GM18511 (cell line): ENCODE data around the gene TNFRSF6B.

Experiments
- ATAC-seq: cut with Tn5 transposase; IDR thresholded peaks from one replicate; pipeline ENCODE4 v1.9.1; 2021; ENCODE audit warnings: mild to moderate bottlenecking, moderate library complexity; ENCODE audit not compliant: unreplicated experiment

The TNFRSF6B gene

DNA sequence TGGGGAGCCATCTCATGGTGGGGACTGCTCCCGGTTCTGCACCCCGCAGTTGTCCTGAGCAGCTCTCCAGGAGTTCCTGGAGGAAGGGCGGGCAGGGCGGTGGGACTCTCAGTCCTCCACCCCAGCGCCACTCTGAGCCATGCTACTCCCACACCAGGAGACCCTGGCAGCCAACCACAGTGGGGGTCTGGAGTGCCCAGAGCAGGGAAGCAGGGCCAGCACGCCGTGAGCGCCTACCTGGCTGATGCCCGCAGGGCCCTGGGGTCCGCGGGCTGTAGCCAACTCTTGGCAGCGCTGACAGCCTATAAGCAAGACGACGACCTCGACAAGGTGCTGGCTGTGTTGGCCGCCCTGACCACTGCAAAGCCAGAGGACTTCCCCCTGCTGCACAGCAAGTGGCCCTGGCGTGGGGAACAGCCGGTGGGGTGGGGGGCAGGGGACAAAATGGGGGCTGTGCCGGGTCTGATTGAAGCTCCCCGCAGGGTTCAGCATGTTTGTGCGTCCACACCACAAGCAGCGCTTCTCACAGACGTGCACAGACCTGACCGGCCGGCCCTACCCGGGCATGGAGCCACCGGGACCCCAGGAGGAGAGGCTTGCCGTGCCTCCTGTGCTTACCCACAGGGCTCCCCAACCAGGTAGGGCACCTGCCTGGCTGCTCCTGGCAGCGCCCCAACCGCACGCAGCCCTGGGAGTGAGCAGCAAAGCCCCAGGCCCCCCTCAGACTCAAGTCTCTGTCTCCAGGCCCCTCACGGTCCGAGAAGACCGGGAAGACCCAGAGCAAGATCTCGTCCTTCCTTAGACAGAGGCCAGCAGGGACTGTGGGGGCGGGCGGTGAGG is 1.6 kb upstream of the TNFRSF6B start:
- ATAC-seq, result no peak

DNA sequence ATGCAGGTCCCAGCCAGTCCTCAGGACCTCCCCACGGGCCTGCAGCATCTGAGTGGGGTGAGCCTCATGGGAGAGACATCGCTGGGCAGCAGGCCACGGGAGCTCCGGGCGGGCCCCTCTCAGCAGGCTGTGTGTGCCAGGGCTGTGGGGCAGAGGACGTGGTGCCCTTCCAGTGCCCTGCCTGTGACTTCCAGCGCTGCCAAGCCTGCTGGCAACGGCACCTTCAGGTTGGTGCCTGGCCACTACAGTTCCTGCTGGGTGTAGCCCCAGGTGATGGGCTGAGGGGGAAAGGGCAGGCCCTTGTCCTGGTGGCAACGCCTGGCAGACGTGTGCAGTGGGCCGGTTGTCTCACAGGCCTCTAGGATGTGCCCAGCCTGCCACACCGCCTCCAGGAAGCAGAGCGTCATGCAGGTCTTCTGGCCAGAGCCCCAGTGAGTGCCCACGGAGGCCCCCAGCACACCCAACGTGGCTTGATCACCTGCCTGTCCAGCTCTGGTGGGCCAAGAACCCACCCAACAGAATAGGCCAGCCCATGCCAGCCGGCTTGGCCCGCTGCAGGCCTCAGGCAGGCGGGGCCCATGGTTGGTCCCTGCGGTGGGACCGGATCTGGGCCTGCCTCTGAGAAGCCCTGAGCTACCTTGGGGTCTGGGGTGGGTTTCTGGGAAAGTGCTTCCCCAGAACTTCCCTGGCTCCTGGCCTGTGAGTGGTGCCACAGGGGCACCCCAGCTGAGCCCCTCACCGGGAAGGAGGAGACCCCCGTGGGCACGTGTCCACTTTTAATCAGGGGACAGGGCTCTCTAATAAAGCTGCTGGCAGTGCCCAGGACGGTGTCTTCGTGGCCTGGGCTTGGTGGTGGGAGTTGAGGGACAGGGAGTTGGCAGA is 787 bp upstream of the TNFRSF6B start:
- ATAC-seq, result no peak

DNA sequence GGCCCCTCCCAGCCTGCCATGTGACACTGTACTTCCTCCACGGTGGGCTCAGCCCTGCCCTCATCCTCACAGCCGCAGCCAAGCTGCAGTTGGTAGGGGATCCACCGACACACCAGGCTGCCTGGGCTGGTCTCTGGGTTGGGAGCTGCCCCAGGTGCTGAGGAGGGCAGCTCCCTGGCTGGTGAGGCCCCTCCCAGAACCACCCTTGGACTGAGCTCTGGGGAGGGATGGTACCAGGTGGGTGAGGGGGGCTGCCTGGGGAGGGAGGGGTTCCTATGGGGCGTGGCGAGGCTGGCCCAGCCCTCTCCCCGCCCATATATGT is 185 bp upstream of the TNFRSF6B start:
- no peak for ATAC-seq

DNA sequence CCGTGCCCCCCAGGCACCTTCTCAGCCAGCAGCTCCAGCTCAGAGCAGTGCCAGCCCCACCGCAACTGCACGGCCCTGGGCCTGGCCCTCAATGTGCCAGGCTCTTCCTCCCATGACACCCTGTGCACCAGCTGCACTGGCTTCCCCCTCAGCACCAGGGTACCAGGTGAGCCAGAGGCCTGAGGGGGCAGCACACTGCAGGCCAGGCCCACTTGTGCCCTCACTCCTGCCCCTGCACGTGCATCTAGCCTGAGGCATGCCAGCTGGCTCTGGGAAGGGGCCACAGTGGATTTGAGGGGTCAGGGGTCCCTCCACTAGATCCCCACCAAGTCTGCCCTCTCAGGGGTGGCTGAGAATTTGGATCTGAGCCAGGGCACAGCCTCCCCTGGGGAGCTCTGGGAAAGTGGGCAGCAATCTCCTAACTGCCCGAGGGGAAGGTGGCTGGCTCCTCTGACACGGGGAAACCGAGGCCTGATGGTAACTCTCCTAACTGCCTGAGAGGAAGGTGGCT is 960 bp downstream of the TNFRSF6B start:
- ATAC-seq, result no peak

DNA sequence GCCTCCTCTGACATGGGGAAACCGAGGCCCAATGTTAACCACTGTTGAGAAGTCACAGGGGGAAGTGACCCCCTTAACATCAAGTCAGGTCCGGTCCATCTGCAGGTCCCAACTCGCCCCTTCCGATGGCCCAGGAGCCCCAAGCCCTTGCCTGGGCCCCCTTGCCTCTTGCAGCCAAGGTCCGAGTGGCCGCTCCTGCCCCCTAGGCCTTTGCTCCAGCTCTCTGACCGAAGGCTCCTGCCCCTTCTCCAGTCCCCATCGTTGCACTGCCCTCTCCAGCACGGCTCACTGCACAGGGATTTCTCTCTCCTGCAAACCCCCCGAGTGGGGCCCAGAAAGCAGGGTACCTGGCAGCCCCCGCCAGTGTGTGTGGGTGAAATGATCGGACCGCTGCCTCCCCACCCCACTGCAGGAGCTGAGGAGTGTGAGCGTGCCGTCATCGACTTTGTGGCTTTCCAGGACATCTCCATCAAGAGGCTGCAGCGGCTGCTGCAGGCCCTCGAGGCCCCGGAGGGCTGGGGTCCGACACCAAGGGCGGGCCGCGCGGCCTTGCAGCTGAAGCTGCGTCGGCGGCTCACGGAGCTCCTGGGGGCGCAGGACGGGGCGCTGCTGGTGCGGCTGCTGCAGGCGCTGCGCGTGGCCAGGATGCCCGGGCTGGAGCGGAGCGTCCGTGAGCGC is 1.6 kb downstream of the TNFRSF6B start:
- no peak for ATAC-seq

DNA sequence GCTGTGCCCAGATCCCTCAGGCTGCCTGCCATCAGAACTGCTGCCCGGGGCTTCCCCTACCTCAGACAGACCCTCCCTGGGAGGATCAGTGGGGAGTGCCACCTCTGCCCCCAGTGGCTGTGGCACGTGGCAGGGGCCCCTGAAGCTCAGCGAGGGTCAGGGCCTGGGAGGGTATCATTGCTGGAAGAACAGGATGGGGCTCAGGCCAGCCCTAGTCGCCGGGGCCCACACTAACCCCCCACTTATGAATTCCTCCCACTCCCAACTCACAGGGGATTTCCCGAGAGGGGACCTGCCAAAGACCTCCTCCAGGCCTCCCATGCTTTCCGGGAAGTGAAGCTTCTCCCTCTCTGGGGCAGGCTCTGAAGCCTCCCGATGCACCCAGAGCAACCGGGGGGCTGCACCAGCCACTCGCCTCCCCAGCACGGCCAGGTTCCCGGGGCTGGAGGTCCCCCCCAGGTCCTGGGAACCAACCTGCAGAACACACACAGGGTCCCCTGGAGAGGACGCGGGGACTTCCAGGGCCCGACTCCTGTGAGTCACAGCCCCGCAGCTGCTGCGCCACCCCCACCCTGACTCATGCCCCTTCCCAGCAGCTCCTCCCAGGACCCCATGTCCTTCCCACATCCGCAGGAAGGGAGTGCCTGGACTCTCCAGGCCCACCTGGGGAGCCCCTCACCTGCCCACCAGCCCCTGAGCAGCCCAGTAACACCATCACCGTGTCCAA is 2.5 kb downstream of the TNFRSF6B start:
- ATAC-seq, result no peak

DNA sequence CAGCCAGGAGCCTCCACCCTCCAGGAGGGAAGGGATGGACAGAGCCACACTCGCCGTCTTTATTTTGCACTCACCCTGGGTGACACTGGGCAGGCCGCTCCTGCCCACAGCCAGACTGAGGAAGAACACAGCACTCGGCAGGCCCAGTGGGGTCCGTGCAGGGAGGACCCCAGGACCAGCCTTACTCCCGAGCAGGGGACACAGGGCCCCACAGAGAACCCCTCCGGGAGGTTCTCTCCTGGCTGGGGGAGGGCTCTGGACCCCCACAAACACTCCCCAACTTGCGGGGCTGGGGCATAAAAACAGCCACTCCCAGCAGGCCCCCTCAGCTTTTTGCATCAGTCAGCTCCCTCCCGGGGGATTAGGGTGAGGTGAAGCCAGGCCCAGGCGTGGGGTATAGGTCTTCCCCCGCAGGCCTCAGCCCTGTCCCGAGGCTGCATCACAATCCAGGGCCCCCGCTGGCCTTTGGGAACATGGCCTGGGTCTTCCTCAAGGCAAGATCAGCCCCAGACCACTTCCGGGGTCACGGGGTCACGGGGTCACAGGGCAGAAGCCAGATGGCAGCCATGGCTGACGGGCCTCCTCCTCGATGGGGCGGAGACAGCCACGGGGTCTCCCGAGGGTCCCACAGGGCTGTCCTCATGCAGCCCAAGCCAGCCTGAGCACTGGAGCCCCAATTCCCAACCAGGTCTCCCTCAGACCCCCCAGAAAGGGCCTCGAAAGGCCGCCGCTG is 3.2 kb downstream of the TNFRSF6B start:
- no peak for ATAC-seq

DNA sequence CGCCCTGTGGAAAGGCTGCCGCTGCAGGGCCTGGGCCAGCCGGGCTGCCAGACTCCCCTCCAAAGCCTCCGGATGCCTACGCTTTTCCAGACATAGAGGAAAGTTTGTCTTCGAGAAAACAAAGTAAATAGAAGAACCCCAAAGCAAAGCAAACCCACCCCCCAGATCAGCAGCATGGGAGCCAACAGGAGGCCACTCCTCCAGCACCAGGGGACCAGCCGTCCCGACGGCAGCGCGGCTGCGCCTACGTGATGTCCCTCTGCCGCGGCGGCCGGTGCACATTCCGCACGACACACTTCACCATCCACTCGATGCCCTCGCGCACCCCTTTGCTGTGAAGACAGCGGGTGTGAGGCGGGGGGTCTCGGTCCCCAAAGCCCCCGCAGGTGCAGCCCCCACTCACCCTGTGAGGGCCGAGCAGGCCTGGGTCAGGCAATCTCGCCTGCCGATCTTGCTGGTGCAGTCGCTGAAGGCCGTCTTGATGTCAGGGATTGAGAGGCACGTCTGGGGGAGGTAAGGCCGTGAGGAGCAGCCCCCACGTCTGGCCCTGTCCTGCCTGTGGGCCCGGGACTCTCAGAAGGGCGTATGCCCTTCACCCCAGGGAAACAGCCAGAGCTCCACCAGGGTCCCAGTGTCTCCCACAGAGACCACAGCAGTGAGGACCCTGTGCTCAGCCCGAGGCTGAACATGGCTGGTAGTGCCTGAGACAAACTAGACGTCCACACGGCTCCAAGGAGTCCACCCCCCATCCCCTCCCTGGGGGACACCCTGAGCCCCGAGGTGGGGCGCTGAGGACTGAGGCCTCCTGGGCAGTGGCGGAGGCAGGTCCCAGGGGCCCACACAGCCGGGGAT is 4.0 kb downstream of the TNFRSF6B start:
- no peak for ATAC-seq

DNA sequence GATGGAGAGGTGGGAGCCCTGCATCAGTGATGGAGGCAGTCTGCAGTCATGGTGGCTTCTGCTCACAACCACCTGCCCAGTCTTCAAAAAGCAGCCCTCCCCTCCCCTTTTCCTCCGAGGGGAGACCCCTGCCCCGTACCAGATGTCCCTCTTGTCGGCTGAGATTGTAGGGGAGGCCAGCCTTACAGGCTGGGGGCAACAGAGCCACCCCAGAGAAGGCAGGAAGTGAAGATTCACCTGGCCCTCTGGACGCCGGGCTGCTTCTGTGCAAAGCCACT is 4.5 kb downstream of the TNFRSF6B start:
- no peak for ATAC-seq

DNA sequence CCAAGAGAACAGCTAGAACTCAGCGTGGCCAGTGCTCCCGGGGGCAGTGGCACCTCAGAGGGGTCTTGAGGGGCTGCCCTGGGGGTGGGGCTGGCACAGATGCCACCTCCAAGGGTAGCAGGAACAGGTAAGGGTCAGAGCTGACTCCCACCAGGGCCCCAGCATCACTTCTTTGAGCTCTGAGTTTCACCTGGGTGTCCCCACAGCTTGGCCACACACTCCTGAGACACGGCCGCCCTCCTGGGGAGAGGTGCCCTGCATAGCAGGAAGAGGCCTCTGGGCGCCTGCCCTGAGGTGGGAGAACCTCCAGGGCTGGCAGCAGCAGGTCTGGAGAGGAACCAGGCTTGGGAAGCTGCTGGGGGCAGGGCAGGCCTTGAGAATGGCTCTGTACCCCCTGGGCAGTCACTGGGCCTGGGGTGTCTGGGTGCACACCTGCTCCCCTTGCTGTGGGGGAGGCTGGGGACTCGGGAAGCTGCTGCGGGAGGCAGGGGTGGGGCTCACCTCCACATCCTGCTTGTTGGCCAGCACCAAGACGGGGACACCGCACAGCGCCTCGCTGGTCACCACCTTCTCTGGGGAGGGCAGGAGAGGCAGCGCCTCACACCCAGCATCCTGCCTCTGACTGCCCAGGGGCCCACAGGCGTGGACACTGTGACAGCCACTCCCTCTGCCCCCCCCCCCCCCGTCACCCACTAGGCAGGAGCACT is 5.0 kb downstream of the TNFRSF6B start:
- no peak for ATAC-seq

DNA sequence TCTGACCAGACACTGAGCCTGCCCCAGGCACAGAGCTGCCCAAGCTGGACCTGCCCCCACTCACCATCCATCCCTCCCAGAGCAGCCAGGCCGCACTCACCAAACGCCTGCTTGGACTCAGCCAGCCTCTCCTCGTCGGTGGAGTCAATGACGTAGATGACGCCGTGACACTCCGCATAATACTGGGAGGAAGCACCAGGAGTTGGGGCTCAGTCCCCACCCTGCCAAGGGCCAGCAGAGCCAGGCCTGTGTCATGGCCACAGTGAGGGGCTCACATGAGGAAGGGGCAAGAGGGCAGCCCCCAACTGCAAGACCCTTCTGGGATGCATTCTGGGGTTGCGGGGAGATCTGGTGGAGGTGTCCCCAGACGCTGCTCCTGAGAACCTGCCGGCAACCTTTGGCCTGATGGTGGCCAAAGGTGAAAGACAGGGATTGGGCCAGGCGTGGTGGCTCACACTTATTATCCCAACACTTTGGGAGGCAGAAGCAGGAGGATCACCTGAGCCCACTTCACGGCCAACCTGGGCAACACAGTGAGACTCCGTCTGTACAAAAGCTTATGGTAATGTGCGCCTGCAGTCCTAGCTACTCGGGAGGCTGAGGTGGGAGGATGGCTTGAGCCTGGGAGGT is 5.7 kb downstream of the TNFRSF6B start:
- no peak for ATAC-seq

DNA sequence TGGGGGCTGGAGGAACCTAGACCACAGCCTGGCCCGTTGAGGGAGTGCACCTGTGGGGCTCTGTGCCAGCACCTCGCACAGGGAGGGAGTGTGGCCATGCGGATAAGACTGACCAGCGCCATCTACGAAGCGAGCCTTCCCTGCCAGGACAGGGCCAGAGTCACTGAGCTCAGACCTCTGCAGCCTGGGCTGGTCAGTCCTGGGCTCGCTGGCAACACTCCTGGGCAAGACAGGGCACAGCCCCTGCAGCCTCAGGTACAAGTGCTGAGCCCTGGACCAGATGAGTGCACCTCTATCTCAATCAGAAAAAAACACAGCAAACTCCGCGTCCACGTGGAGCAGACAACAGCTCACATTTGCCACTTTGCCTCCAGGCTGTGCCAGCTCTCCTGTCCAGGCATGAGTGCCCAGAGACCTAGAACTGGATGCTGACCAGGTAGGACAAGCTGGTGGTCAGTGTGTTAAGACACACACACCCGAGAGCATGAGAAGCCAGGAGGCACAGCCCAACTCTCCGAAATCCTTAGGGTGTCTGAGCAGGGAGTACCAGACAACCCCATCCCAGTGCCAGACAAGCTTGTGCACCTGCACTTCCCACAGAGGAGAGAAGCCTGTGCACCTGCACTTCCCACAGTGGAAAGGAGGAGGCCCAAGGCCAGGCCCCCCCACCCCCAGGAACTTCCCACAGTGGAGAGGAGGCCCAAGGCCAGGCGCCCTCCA is 6.5 kb downstream of the TNFRSF6B start:
- ATAC-seq, result no peak

DNA sequence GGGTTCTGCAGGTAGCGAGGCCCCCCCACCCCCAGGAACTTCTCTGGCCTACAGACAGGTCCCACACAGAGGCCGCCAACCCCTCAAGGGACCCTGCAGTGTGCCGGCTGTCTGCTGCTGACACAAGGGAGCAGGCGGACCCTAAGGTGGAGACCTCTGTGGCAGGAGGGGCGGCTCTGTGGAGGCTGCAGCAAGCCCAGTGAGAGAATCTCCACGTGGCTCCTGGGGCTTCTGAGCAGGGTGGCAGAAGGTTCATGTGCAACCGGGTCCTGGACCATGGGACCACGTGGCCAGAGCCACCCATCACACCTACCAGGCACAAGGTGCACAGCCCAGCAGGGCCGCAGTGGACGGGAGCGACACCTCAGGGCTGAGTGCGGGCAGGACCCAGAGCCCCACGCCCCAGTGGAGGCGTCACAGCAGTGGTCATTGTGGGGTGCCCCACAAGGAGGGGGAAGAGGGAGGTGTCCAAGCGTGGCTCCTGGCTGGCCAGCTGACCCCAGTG is 7.1 kb downstream of the TNFRSF6B start:
- no peak for ATAC-seq

DNA sequence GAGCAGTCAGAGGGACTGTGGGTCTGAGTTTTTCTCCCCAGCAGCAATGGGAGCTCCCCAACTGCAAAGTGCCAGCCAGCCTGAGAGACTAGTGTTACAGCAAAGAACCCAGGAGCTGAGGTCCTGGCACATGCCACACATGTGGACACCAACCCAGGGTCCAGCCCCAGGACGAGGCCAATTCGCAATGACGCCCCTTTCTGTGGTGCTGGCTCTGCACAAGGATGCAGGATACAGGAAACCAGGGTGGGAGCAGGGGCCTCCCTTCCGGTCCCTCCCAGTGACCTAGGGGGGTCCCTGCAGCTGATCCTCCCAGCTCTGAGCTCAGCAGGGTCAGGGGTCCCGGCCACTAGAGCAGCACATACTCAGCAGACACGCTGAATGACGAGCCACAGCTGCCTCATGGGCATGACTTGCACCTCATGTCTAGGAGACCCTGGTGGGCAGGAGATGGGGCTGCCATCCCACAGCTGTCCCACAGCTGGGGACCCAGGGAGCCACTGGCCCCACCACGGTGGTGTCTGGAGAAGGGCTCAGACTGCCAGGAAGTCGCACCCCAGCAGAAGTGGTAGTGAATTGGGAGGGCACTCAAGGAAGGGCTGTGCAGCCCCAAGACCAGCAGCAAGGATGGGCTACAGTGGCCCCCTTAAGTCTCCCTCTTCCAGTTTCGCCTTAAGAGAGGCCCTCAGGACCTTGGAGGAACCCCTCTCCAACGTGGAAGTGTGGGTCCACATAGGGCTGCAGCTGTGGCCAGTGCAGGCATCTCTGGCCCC is 7.7 kb downstream of the TNFRSF6B start:
- no peak for ATAC-seq

DNA sequence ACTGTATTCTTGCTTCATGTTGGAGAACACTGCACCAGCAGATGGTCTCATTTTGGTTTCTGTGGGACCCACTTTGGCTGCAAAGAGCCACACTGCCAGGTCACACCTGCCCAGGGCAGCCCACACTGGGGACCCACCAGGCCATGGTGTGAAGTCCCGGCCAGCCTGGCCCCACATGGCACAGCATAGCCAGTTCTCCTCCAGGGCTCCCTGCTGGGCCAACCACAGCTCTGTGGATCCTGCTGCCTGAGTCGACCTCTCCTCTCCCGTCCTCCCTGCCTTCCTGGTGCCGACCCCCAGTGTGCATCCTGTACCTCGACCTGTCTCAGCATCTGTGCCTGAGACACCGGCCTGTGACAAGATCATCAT is 8.3 kb downstream of the TNFRSF6B start:
- no peak for ATAC-seq

DNA sequence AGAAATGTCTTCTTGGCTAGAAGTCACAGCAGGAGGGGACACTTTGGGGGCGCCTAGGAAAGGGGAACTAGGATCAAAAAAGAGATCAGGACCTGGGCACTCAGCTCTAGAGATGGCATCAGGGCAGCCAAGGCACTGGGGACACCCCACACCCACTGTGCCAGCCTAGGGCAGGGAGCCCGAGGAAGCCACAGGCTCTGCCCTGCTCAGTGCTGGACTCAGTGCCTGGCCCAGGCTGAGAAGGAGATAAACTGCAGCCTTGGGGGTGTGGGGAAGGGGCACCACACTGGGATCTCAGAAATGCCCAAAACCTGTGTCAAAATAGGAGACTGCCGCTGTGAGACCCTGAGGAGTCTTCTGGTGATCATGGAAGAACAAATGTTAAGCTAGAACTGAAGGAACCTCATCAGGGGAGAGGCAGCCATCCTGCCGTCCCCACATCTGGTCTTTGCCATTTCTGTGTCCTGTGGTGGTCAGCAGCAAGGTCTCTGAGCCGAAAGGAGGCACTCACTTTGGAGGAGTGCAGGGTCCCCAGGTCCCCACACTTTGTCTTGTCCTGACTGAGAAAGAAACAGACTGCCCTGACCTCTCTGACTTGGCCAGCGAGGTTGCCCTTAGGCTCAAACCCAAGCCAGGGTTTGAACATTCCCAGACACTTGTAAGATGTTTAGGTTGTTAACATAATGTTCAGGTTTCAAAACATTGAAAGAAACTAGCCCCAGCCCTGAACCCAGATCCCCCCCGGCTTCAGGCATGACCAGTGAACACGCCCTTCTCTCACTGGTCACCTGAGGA is 9.0 kb downstream of the TNFRSF6B start:
- no peak for ATAC-seq
